Breast epithelium (tissue), 4 donors: Measurements from ENCODE around the gene BTRC. TPM values are rescaled to one million over a fixed set of nuclear protein-coding genes. Genes with fewer than 3 reads are reported as not detected.
A peak's percentile ranks its signal among the peaks of the same experiment; 100 is the strongest.

Source experiments
- DNase-seq, 2 donors: peaks; one replicate each; pipeline ENCODE4 v3.0.0-alpha.2; 2019; ENCODE audit warnings: low spot score in 2 of 2
- H3K27ac ChIP-seq, 2 donors: fragments of 200-600 bp; sonication (generic) in 1 of 2; one replicate each; pipeline ENCODE4 v1.5.1; 2016 to 2019; ENCODE audit warnings: mild to moderate bottlenecking in 1 of 2
- H3K27me3 ChIP-seq, 2 donors: fragments of 200-600 bp; sonication (generic) in 1 of 2; one replicate each; pipeline versions ENCODE4 v1.5.1 to v1.6.0; 2017 to 2019; ENCODE audit warnings: control low read depth in 1 of 2, mild to moderate bottlenecking in 1 of 2
- H3K36me3 ChIP-seq: fragments of 200-600 bp; one replicate; pipeline ENCODE4 v1.5.1; 2019
- H3K4me1 ChIP-seq, 2 donors: fragments of 200-600 bp; sonication (generic); one replicate each; pipeline ENCODE4 v1.5.1; 2016 to 2019; ENCODE audit warnings: control low read depth in 1 of 2
- H3K4me3 ChIP-seq, 3 donors: fragments of 200-600 bp; sonication (generic); 1 replicate in 2 of 3; 2 replicates in 1 of 3; pipeline ENCODE4 v1.5.1; 2016 to 2019; ENCODE audit warnings: mild to moderate bottlenecking in 3 of 3, moderate library complexity in 2 of 3
- H3K9me3 ChIP-seq, 2 donors: fragments of 200-600 bp; sonication (generic) in 1 of 2; one replicate each; pipeline ENCODE4 v1.5.1; 2016 to 2019; ENCODE audit warnings: control low read depth in 1 of 2
- CTCF ChIP-seq, 3 donors: fragments of 450-650 bp; IDR thresholded peaks; one replicate each; pipeline ENCODE4 v1.5.1; 2016 to 2017; ENCODE audit warnings: antibody characterized with exemption in 3 of 3, mild to moderate bottlenecking in 3 of 3, moderate library complexity in 3 of 3
- POLR2A ChIP-seq: fragments of 450-650 bp; IDR thresholded peaks from one replicate; pipeline ENCODE4 v1.6.1; 2016; ENCODE audit warnings: antibody characterized with exemption, mild to moderate bottlenecking, moderate library complexity
- POLR2AphosphoS5 ChIP-seq, 3 donors: sonication (generic); formaldehyde crosslinking; IDR thresholded peaks; one replicate each; pipeline ENCODE4 v1.6.1; 2017; ENCODE audit warnings: antibody characterized with exemption in 3 of 3
- intact Hi-C: fragments of 100-400 bp; cut with DNase I; formaldehyde crosslinking; loops from one replicate; pipeline ENCODE4 v1.15.1; 2023; ENCODE audit warnings: low total_unique reads
- total RNA-seq, 3 donors: library from RNA; depleted of rRNA; stranded (reverse); fragments of >200 nt; gene quantifications; one replicate each; pipeline ENCODE4 v1.1.0, GENCODE V29; 2016

BTRC gene
- total RNA-seq, 3 donors from 2014 or later = 13.4 to 24.3 (median 15.1) TPM

- Histone ChIP-seq H3K4me1 (no peaks in the 10 kb centered on the region), H3K27ac (no peak overlapping the region), H3K4me3 (no peak overlapping the region), H3K36me3 (no peaks in the 10 kb centered on the region), H3K9me3 (no peaks in the 10 kb centered on the region), H3K27me3 (no peaks in the 10 kb centered on the region)
- no peak for DNase-seq
- intact Hi-C loops = no loop called here
- TF ChIP-seq CTCF (IDR thresholded peaks at IDR 0.05) (no peak), POLR2AphosphoS5 (IDR thresholded peaks at IDR 0.05) (no peak), POLR2A (no peak)
These were observed 204.2 kb downstream of the BTRC start for GRCh38 chr10:101558204-101558603.

- intact Hi-C loops = no loop called here
- DNase-seq = no peak
These were observed 205.0 kb downstream of the BTRC start for GRCh38 chr10:101558671-101559595.

GRCh38 chr10:101559596-101560297, 205.8 kb downstream of the BTRC start:
- intact Hi-C loops = loop anchor here (10.0 kb wide), 1 partner anchor 345 kb away; no protein-coding TSS in a partner anchor
- Histone ChIP-seq H3K27me3 (peaks cover 0 to 6% of the 10 kb centered on the region in 2 donors), H3K9me3 (no peaks in the 10 kb centered on the region), H3K4me1 (no peaks in the 10 kb centered on the region), H3K36me3 (no peaks in the 10 kb centered on the region), H3K27ac (no peak overlapping the region), H3K4me3 (no peak overlapping the region)
- no peak for TF ChIP-seq CTCF (IDR thresholded peaks at IDR 0.05)
- no peak for TF ChIP-seq POLR2AphosphoS5 (IDR thresholded peaks at IDR 0.05)
- no peak for DNase-seq

More at GRCh38 chr10:101558671-101559595, 205.0 kb downstream of the BTRC start:
- Histone ChIP-seq H3K36me3 (no peaks in the 10 kb centered on the region), H3K9me3 (no peaks in the 10 kb centered on the region), H3K4me1 (no peaks in the 10 kb centered on the region), H3K27ac (no peak overlapping the region), H3K4me3 (no peak overlapping the region), H3K27me3 (no peaks in the 10 kb centered on the region)
- TF ChIP-seq POLR2A = no peak

GRCh38 chr10:101560298-101561067, 206.5 kb downstream of the BTRC start:
- TF ChIP-seq POLR2AphosphoS5 (IDR thresholded peaks at IDR 0.05) (no peak), CTCF (IDR thresholded peaks at IDR 0.05) (no peak), POLR2A (no peak)
- no peak overlapping the region for H3K4me3 ChIP-seq
- peaks cover 0 to 13% of the 10 kb centered on the region in 2 donors for H3K27me3 ChIP-seq
- H3K9me3 ChIP-seq = no peaks in the 10 kb centered on the region
- intact Hi-C loops = loop anchor here (10.0 kb wide), 1 partner anchor 346 kb away; no protein-coding TSS in a partner anchor
- DNase-seq = peak in 1 of 2 donors; percentile 10
- H3K27ac ChIP-seq = no peak overlapping the region
- no peaks in the 10 kb centered on the region for H3K36me3 ChIP-seq
- no peaks in the 10 kb centered on the region for H3K4me1 ChIP-seq
